Tibial nerve (tissue), 3 donors: ENCODE data around the gene PSME1.

Source experiments
- CTCF ChIP-seq, 5 experiments: fragments of 200-600 bp in 3 of 5; fragments of 450-650 bp in 2 of 5; sonication (generic) in 3 of 5; IDR thresholded peaks; one replicate each; pipeline ENCODE4 v1.5.1; 2016 to 2019; ENCODE audit warnings: antibody characterized with exemption in 5 of 5, mild to moderate bottlenecking in 3 of 5, moderate library complexity in 2 of 5
- POLR2A ChIP-seq, 2 donors: fragments of 450-650 bp; IDR thresholded peaks; one replicate each; pipeline ENCODE4 v1.6.1; 2017; ENCODE audit warnings: antibody characterized with exemption in 2 of 2, mild to moderate bottlenecking in 2 of 2, moderate library complexity in 2 of 2

GRCh38 chr14:24087004-24087403 lies 49.0 kb upstream of the PSME1 start:
- TF ChIP-seq CTCF (IDR thresholded peaks at IDR 0.05) (no peak), POLR2A (IDR thresholded peaks at IDR 0.05) (no peak)
